EH (cell line): ENCODE results near the gene RPS15.

Experiments used
- DNase-seq: peaks from one replicate; pipeline ENCODE4 v3.0.0-alpha.2; 2015; ENCODE audit warnings: low read depth

RPS15 gene

DNA sequence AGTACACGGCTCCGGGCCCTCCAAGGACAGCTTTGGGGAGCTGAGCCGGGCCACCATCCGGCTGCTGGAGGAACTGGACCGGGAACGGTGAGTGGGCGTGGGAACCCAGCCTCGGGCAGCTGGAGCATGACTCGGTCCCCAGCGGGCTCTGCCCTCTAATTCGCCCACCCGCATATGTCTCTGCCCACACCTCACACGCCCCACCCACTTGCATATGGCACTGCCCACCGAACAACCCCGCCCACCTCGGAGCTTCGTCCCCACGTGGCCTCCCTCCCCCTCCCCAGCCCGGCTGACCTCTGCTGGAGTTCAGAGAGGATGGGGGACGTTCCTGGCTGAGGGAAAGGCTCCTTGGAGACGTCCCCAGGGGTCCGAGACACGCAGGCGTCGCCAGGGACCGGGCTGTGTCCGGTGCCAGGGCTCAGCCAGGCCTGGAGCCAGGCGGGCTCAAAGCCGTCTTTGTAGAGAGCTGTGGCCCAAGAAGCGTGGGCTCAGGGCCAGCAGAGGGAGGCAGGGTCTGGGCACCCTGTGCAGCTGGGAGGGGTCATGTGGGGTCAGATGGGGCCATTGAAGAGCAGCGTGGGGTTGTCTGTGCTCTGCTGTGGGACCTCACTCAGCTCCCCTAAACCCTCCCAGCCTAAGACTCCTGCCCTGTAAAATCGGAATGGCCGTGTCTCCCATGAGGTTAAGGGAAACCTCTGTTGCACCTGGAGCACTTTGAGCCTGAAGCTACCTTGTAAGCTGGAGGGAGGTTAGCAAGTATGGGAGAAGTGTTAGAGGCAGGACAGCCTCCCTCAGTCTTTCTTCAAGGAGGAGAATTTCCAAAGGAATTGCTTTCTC is 15.5 kb downstream of the RPS15 start:
- peak; percentile 39 for DNase-seq

DNA sequence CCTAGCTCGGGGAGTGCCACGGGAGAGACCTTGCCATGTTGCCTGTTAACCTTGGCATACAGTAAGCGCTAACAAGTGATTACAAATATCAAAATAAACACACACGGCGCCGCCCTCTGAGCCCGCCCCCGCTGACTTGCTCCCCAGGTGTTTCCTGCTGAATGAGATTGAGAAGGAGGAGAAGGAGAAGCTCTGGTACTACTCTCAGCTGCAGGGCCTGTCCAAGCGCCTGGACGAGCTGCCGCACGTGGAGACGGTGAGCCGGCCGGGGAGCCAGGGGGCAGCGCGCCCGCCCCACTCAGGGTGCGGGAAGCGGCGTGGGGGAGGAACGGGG is 16.8 kb downstream of the RPS15 start:
- DNase-seq = no peak

DNA sequence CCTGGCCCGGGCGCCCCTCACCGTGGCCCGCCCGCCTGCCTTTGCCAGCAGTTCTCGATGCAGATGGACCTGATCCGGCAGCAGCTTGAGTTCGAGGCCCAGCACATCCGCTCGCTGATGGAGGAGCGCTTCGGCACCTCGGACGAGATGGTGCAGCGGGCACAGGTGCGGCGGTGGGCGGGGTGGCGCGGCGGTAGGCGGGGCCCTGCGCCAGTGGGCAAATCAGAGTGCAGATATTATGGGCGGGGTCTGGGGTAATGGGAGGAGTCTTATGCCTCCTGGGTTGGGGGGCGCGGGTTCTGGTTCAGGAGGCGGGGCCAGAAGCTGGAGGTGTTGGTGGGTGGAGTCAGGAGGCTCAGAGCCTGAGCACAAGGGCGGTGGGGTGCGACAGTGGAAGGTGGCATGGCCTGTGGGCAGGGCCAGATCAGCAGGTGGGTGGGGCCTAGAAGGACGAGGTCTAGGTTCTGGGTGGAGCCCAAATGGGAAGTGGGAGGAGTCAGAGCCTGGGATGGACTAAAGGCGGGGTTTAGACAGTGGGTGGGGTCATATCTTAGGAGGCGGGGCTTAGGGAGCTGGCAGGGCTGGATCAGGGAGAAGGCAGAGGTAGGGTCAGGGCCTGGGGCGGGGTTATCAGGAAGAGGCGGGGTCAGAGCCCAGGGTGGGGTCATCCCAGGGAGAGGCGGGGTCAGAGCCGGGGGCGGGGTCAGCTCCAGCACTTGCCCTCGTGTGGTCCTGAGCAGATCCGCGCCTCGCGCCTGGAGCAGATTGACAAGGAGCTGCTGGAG is 17.3 kb downstream of the RPS15 start:
- DNase-seq = peak; percentile 72

- no peak for DNase-seq
Observed at GRCh38 chr19:1456121-1456900, 18.1 kb downstream of the RPS15 start.

GRCh38 chr19:1457031-1457739 is 19.0 kb downstream of the RPS15 start:
- DNase-seq = no peak

DNA sequence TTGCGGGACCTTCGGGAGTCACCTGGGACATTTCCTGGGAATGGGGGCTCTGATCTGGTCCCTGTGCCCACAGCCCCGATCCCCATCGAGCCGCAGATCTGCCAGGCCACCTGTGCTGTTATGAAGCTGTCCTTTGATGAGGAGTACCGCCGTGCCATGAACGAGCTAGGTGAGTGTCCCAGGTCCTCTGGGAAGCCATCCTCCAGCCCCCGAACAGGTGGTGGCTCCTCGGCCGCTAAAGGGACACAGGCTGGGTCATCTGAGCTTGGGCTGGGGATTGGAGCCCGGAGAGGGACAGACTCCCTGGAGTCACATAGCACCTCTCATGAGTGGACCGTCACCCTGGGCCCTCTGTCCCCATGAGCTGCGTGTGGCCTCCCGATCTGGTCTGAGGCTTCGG is 19.7 kb downstream of the RPS15 start:
- no peak for DNase-seq

- no peak for DNase-seq
Observed at GRCh38 chr19:1459479-1459878, 21.3 kb downstream of the RPS15 start.

DNA sequence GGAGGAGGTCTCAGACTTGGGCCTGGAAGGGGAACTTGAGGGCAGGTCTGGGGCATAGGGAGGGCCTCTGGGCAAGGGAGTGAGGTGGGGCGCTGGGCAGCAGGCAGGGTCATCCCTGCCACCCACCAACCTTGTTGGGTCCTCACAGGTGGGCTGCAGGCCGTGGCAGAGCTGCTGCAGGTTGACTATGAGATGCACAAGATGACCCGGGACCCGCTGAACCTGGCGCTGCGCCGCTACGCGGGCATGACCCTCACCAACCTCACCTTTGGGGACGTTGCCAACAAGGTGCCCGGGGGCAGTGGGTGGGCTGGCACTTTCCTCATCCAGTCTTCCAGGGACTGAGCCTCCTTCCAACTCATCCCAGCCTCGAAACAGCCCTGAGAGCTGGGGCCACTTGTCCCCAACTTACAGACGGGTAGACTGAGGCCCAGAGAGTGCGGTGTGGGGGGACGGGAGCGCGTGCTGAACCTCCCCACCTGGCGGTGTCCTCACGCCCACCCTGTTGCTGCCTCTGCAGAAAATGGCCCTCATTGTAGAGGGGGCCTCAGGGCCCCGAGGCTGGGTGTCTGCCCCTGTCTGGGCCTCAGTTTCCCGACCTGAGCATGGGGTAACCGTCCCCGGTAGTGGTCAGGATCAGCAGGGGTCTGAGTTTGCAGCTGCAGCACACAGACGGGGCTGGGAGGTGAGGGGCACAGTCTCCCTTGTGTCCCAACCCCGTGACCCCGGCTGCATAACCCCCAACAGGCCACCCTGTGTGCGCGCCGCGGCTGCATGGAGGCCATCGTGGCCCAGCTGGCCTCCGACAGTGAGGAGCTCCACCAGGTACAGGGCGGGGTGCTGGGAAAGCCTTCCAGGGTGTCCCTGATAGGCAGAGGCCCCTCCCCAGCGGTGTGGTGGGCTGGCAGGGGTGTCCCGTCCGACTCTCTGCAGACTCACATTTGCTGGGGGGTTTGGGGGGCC is 22.1 kb downstream of the RPS15 start:
- DNase-seq = no peak

- no peak for DNase-seq
Observed at GRCh38 chr19:1461862-1462261, 23.7 kb downstream of the RPS15 start.

DNA sequence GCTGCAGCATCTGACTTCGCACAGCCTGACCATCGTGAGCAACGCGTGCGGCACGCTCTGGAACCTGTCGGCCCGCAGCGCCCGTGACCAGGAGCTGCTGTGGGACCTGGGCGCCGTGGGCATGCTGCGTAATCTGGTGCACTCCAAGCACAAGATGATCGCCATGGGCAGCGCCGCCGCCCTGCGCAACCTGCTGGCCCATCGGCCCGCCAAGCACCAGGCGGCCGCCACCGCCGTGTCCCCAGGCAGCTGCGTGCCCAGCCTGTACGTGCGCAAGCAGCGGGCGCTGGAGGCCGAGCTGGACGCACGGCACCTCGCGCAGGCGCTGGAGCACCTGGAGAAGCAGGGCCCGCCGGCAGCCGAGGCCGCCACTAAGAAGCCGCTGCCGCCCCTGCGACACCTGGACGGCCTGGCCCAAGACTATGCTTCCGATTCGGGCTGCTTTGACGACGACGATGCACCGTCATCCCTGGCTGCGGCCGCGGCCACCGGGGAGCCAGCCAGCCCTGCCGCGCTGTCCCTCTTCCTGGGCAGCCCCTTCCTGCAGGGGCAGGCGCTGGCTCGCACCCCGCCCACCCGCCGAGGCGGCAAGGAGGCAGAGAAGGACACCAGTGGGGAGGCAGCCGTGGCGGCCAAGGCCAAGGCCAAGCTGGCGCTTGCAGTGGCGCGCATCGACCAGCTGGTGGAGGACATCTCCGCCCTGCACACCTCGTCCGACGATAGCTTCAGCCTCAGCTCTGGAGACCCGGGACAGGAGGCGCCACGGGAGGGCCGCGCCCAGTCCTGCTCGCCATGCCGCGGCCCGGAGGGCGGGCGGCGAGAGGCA is 27.2 kb downstream of the RPS15 start:
- DNase-seq = peak; percentile 71

DNA sequence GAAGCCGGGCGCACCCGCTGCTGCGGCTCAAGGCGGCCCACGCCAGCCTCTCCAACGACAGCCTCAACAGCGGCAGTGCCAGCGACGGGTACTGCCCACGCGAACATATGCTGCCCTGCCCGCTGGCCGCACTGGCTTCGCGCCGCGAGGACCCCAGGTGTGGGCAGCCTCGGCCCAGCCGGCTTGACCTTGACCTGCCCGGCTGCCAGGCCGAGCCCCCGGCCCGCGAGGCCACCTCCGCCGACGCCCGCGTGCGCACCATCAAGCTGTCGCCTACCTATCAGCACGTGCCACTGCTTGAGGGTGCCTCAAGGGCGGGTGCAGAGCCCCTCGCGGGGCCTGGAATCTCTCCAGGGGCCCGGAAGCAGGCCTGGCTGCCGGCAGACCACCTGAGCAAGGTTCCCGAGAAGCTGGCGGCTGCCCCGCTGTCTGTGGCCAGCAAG is 27.8 kb downstream of the RPS15 start:
- no peak for DNase-seq

- peak; percentile 32 for DNase-seq
Observed at GRCh38 chr19:1466461-1467214, 28.4 kb downstream of the RPS15 start.

GRCh38 chr19:1467215-1467489 is 29.0 kb downstream of the RPS15 start:
- DNase-seq = no peak

GRCh38 chr19:1467490-1468273 is 29.5 kb downstream of the RPS15 start:
- DNase-seq = no peak

GRCh38 chr19:1468274-1468820 is 30.2 kb downstream of the RPS15 start:
- no peak for DNase-seq

- peak; percentile 44 for DNase-seq
Observed at GRCh38 chr19:1468821-1469254, 30.6 kb downstream of the RPS15 start.

GRCh38 chr19:1469255-1470054 is 31.3 kb downstream of the RPS15 start:
- peak; percentile 38 for DNase-seq

DNA sequence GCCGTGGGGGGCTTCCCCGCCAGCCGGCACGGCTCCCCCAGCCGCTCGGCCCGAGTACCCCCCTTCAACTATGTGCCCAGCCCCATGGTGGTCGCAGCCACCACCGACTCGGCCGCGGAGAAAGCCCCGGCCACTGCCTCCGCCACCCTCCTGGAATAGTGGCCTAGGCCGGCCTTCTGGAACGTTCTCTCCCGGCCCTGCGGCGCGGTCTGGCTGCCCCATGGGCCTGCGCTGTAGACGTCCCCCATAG is 31.8 kb downstream of the RPS15 start:
- DNase-seq = no peak
